GM23248 (cell line): ENCODE results near the gene ELFN1.

Experiments used
- EZH2 ChIP-seq: fragments of 200-600 bp; sonication (generic); IDR thresholded peaks from 2 replicates; pipeline ENCODE4 v1.6.1; 2018; ENCODE audit warnings: antibody characterized with exemption, mild to moderate bottlenecking; ENCODE audit not compliant: insufficient read depth, poor library complexity, severe bottlenecking
- EZH2phosphoT487 ChIP-seq: fragments of 200-600 bp; sonication (generic); IDR thresholded peaks from 2 replicates; pipeline ENCODE4 v1.6.1; 2018; ENCODE audit warnings: antibody characterized with exemption, moderate library complexity, mild to moderate bottlenecking, low read depth; ENCODE audit not compliant: insufficient read depth

DNA sequence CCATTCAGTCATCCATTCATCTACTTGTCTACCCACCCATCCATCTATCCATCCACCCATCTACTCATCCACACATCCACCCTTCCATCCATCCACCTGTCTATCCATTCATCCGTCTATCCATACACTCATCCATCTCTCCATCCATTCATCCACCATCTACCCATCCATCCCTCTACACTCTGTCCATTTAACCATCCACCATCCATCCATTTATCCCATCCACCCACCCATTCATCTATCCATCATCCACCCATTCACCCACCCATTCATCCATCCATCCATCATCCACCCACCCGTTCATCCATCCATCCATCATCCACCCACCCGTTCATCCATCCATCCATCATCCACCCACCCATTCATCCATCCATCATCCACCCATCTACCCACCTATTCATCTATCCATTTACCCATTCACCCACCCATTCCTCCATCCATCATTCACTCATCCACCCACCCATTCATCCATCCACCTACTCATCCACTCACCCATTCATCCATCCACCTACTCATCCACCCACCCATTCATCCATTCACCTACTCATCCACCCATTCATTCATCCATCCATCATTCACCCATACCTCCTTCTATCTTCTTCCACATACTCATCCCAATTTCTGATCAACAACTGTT is 39.3 kb upstream of the ELFN1 start:
- TF ChIP-seq EZH2 (no peak), EZH2phosphoT487 (no peak)
